Stimulated activated naive B cell treated with anti-CD40 and anti-IgM and Interleukin-4, amounts not matched to agents 10 μg/mL and 1 μg/mL and 100 μg/mL, for 72 hours (primary cell): ENCODE results near the gene SEL1L.
A peak's percentile ranks its signal among the peaks of the same experiment; 100 is the strongest.
"Not testable (repeated sequence)": the region's sequence is repeated elsewhere in the genome, so short reads cannot be mapped to it uniquely, and the experiment has no call there.

Source experiments
- ATAC-seq, 2 donors: fragments of 150-1000 bp; cut with Tn5 transposase; replicated peaks; 2 replicates each; pipeline ENCODE4 v1.10.0; 2021; ENCODE audit warnings: moderate library complexity in 1 of 2
- DNase-seq: peaks from one replicate; pipeline ENCODE4 v3.0.0; 2021
- H3K27ac Mint-ChIP-seq: one replicate; pipeline ENCODE4 v1.8.0; 2022; ENCODE audit warnings: mild to moderate bottlenecking, mixed read lengths
- H3K27me3 Mint-ChIP-seq, 2 donors: one replicate each; pipeline ENCODE4 v1.8.0; 2022; ENCODE audit warnings: mixed read lengths in 2 of 2
- H3K36me3 Mint-ChIP-seq, 2 donors: one replicate each; pipeline ENCODE4 v1.8.0; 2022; ENCODE audit warnings: mixed read lengths in 2 of 2, mild to moderate bottlenecking in 1 of 2
- H3K4me1 Mint-ChIP-seq, 2 donors: one replicate each; pipeline ENCODE4 v1.8.0; 2022; ENCODE audit warnings: mixed read lengths in 2 of 2, mild to moderate bottlenecking in 1 of 2
- H3K4me3 Mint-ChIP-seq, 2 donors: one replicate each; pipeline ENCODE4 v1.8.0; 2022; ENCODE audit warnings: mild to moderate bottlenecking in 2 of 2, mixed read lengths in 2 of 2, moderate library complexity in 1 of 2
- H3K9me3 Mint-ChIP-seq, 2 donors: one replicate each; pipeline ENCODE4 v1.8.0; 2022; ENCODE audit warnings: mixed read lengths in 2 of 2, mild to moderate bottlenecking in 1 of 2

Gene SEL1L

DNA sequence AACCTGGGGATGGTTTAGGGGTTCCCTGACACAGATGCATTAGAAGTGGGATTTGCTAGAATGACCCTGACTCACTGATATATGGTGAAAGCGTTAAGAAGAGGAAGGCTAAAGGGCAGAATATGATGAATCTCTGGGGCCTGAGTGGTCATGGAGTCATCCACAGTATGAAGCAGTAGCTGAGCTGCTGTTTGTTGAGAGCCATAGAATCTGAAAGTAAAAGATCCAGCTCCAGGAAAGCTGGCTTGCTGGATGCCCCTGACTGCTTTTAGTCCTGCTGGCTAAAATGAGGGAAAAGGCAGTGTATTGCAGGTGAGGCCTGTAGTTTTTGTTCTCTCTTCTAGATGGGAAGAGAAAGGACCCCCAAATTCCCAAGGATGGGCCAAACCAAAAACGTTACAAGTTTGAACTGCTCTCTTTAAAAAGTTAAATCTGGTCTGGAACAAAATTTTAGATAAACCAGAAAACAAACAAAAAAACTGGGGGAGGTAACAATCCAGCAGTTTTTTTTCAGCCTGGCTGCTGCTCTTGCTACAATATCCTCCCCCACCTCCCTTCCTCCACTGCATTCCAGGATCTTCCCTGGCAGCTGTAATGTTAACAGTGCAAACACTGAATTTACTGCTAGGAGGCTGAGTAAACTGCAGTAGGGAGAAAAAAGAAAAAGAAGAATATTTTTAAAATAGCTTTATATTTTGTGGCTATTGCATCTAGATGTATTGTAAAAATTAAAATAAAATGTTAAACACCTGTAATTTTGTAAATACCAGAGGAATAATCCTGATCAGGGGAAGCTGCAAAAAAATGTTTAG lies 16.5 kb downstream of the SEL1L start:
- Mint-ChIP-seq H3K36me3 (peaks cover 40 to 67% of the 10 kb centered on the region in 2 donors), H3K4me3 (no peak overlapping the region), H3K27me3 (no peaks in the 10 kb centered on the region), H3K4me1 (peaks cover 13 to 25% of the 10 kb centered on the region in 2 donors), H3K9me3 (no peaks in the 10 kb centered on the region), H3K27ac (no peak overlapping the region)
- DNase-seq (no peak), ATAC-seq (no peak)

DNA sequence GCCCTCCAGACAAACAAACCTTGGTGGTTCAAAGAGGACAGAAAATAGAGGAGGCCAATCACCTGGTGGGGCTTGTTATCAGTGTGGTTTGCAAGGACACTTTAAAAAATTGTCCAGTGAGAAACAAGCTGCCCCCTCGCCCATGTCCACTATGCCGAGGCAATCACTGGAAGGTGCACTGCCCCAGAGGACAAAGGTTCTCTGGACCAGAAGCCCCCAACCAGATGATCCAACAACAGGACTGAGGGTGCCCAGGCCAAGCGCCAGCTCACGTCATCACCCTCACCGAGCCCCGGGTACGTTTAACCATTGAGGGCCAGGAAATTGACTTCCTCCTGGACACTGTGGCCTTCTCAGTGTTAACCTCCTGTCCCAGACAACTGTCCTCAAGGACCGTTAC lies 17.7 kb downstream of the SEL1L start:
- not testable (repeated sequence) for H3K27me3 Mint-ChIP-seq, DNase-seq, H3K27ac Mint-ChIP-seq, ATAC-seq, H3K9me3 Mint-ChIP-seq, H3K4me3 Mint-ChIP-seq
- peaks cover 39 to 60% of the 10 kb centered on the region in 2 donors for H3K36me3 Mint-ChIP-seq
- peaks cover 14 to 27% of the 10 kb centered on the region in 2 donors for H3K4me1 Mint-ChIP-seq

DNA sequence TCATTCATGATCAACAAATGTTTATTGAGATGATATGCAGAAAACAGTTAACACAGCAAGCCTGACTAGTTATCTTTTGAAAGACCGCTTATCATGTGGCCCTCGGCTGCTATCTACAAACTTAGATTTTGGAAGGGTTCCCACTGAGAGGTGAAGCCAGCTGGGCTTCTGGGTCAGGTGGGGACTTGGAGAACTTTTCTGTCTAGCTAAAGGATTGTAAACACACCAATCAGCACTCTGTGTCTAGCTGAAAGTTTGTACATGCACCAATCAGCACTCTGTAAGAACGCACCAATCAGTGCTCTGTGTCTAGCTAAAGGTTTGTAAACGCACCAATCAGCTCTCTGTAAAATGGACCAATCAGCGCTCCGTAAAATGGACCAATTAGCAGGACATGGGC lies 20.8 kb downstream of the SEL1L start:
- not testable (repeated sequence) for H3K27ac Mint-ChIP-seq, ATAC-seq, H3K4me3 Mint-ChIP-seq, H3K9me3 Mint-ChIP-seq, DNase-seq, H3K27me3 Mint-ChIP-seq
- Mint-ChIP-seq H3K4me1 (peaks cover 7 to 15% of the 10 kb centered on the region in 2 donors), H3K36me3 (peaks cover 33 to 54% of the 10 kb centered on the region in 2 donors)

DNA sequence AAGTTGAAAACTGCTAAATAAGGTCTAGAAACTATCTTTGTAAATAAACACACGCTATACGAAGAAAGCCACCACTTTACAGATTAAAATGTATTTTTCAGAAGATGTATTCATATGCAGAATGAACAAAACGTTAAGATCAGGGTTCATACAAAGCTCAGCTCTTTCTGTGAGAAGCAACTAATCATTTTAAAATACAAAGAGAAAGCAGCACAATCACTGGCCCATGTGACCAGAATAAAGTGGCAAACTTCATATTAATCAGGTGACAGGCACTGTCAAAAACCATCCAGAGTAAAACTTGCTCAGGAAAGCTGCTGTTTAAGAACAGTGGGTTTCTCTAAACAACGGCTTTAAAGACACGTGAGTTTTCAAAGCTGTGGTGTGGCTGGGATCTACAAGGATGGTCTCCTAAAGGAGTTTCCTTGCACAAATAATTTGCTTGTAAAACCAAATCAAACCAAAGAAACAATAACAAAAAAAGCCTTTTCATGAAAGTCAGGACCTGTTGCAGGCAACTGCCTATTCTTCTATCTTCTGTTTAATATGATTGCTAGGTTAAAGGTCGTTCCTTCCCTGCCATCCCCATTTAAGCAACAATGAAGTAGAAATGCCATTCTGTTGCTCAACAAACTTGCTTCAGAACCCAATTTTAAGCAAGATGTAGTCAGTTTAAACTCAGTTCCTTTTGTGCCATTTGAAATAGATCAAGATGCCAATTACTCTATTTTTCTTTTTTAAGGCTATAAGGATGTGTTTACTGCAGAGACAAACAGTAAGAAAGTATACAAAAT lies 22.3 kb downstream of the SEL1L start:
- H3K36me3 Mint-ChIP-seq: peaks cover 45 to 60% of the 10 kb centered on the region in 2 donors
- H3K4me1 Mint-ChIP-seq: peaks cover 9 to 15% of the 10 kb centered on the region in 2 donors
- H3K9me3 Mint-ChIP-seq: no peaks in the 10 kb centered on the region
- no peak overlapping the region for H3K4me3 Mint-ChIP-seq
- DNase-seq (no peak), ATAC-seq (no peak)
- H3K27ac Mint-ChIP-seq: no peak overlapping the region
- no peaks in the 10 kb centered on the region for H3K27me3 Mint-ChIP-seq

DNA sequence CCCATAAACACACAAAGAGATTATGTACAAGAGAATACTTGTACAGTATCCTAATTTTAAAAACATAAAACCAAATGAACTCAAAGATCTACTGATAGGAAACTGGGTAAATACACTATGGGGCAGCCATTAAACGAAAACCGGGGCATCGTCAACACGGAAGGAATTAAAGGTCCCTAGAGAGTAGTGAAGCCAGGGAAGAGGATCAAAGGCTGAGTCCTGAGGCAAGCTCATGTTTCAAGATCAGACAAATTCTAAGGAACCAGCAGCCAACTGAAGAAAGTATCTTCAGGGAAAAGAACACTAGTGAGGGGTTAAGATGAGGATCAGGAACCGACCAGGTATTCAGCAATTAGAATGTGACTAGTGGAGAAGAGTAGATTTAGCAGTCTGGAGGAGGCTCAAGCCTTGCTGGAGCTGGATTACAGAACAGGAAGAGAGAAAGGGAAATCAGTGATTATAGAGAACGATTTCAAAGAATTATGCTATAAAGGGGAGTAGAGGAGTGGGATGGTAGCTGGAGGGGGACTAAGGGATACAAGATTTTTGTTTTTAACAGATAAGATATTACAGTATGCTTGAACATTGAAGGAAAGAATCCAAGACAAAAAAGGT lies 23.7 kb downstream of the SEL1L start:
- Mint-ChIP-seq H3K9me3 (no peaks in the 10 kb centered on the region), H3K4me1 (peaks cover 9 to 15% of the 10 kb centered on the region in 2 donors), H3K4me3 (no peak overlapping the region), H3K27me3 (no peaks in the 10 kb centered on the region), H3K27ac (no peak overlapping the region), H3K36me3 (peaks cover 47 to 59% of the 10 kb centered on the region in 2 donors)
- DNase-seq (no peak), ATAC-seq (no peak)

DNA sequence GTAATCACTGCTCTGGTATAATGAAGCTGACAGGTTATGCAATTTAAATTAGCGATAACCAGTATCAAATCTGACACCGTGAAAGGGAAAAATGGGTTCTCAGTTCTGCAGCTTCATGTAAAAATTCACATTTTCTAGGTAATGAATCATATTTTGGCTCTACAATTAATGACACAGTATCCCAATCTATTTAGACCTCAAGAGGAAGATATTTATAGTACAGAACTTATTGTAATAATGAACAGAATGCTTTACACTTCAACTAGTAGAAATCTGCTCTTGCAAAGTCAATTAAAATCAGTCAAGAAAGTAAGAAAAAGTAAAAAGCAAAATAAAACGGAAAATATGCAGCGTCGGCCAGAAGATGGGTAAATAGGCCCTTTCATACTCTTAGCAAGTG lies 24.3 kb downstream of the SEL1L start:
- no peaks in the 10 kb centered on the region for H3K9me3 Mint-ChIP-seq
- H3K4me3 Mint-ChIP-seq: no peak overlapping the region
- no peak overlapping the region for H3K27ac Mint-ChIP-seq
- peaks cover 9 to 15% of the 10 kb centered on the region in 2 donors for H3K4me1 Mint-ChIP-seq
- DNase-seq: no peak
- H3K36me3 Mint-ChIP-seq: peaks cover 44 to 57% of the 10 kb centered on the region in 2 donors
- no peaks in the 10 kb centered on the region for H3K27me3 Mint-ChIP-seq
- ATAC-seq: no peak

DNA sequence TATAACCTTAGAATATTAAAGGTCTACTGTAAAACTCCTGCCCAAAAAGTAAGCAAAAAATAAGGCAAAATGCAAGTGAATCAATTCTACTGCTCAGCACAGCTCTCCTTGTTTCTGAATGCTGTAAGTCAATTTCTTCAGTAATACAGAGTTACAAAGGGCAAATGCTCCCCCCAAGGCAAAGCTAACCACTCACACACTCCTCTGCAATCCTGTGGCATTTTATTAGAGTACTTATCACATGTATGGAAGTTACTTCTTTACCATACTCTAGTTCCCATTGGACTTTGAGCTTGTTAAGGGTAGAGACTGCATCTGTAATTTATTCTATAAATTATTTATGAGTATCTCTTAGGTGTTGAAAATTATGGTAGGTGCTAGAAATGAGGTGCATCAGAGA lies 27.2 kb downstream of the SEL1L start:
- no peak for ATAC-seq
- H3K27ac Mint-ChIP-seq: no peak overlapping the region
- H3K9me3 Mint-ChIP-seq: no peaks in the 10 kb centered on the region
- H3K4me1 Mint-ChIP-seq: peaks cover 4 to 6% of the 10 kb centered on the region in 2 donors
- H3K27me3 Mint-ChIP-seq: no peaks in the 10 kb centered on the region
- no peak overlapping the region for H3K4me3 Mint-ChIP-seq
- H3K36me3 Mint-ChIP-seq: peaks cover 40 to 49% of the 10 kb centered on the region in 2 donors
- no peak for DNase-seq

DNA sequence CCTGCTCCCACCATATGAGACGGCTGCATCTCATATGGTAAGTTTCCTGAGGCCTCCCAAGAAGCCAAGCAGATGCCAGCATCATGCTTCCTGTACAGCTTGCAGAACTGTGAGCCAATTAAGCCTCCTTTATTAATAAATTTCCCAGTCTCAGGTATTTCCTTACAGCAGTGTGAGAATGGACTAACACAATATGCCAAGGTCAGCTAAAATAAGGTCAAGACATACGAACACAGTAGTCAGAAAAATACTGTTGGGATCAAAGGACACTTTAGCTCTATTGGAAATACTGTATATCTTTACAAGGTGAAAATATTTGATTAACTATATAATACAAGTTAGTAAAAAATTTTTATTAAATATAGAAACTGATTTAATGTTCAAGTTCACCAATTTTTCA lies 28.8 kb downstream of the SEL1L start:
- Mint-ChIP-seq H3K4me1 (peaks cover 2 to 4% of the 10 kb centered on the region in 2 donors), H3K4me3 (no peak overlapping the region), H3K27me3 (no peaks in the 10 kb centered on the region), H3K27ac (no peak overlapping the region), H3K9me3 (no peaks in the 10 kb centered on the region), H3K36me3 (peaks cover 47 to 52% of the 10 kb centered on the region in 2 donors)
- ATAC-seq (no peak), DNase-seq (no peak)

DNA sequence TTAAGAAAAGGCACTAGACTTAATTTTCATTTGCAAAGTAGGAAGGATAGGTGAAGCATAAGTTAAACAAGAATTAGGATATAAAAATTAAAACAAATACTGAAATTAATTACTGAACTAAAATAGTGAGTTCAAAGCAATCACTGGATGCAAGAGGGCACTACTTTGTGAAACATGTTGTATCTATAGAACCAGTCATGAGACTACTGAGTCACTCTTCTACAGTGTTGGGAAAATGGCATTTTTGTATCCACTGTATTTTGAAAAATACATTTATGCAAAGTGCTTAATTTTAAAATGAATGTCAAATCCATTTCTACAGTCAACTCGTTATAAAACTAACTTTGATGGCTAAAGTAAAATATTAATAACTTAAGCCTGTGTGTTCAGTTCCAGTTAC lies 47.9 kb downstream of the SEL1L start:
- Mint-ChIP-seq H3K27me3 (no peaks in the 10 kb centered on the region), H3K27ac (no peak overlapping the region), H3K4me3 (no peak overlapping the region), H3K9me3 (no peaks in the 10 kb centered on the region), H3K36me3 (peaks cover 30 to 43% of the 10 kb centered on the region in 2 donors), H3K4me1 (peaks cover 0 to 2% of the 10 kb centered on the region in 2 donors)
- ATAC-seq: no peak
- no peak for DNase-seq

DNA sequence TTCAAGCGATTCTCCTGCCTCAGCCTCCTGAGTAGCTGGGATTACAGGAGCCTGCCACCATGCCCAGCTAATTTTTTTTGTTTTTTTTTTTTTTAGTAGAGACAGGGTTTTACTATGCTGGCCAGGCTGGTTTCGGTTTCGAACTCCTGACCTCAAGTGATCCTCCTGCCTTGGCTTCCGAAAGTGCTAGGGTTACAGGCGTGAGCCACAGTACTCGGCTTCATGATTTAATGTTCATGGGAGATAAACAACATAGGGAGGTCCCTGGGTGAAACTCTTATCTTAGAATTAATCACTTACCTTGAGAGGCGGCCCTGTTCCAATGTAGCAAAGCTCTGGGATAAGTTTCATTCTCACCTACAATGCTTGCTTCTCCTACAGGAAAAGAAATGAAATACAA lies 48.3 kb downstream of the SEL1L start:
- H3K27ac Mint-ChIP-seq: no peak overlapping the region
- no peaks in the 10 kb centered on the region for H3K27me3 Mint-ChIP-seq
- H3K4me3 Mint-ChIP-seq: no peak overlapping the region
- DNase-seq (no peak), ATAC-seq (no peak)
- H3K4me1 Mint-ChIP-seq: peaks cover 0 to 2% of the 10 kb centered on the region in 2 donors
- H3K36me3 Mint-ChIP-seq: peaks cover 26 to 41% of the 10 kb centered on the region in 2 donors
- no peaks in the 10 kb centered on the region for H3K9me3 Mint-ChIP-seq

DNA sequence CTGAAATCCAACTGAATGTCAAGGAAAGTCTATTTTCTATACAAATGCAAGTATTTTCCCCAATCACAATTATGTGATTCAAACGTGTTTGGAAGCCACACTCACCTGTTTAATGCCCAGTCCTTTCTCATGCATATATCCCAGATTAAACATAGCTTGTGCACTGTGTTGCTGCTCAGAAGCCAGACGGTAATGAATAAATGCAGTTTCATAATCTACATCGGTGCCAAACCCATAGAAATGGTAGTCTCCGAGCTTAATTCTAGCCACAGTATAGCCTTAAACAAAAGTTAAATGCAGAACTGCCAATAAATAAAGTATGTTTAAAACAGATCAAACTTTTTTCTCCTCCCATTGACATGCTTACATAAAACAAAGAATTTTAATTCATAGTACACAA lies 49.5 kb downstream of the SEL1L start:
- H3K27me3 Mint-ChIP-seq: no peaks in the 10 kb centered on the region
- DNase-seq (no peak), ATAC-seq (no peak)
- no peak overlapping the region for H3K27ac Mint-ChIP-seq
- peaks cover 0 to 2% of the 10 kb centered on the region in 2 donors for H3K4me1 Mint-ChIP-seq
- no peak overlapping the region for H3K4me3 Mint-ChIP-seq
- H3K9me3 Mint-ChIP-seq: no peaks in the 10 kb centered on the region
- peaks cover 24 to 46% of the 10 kb centered on the region in 2 donors for H3K36me3 Mint-ChIP-seq

DNA sequence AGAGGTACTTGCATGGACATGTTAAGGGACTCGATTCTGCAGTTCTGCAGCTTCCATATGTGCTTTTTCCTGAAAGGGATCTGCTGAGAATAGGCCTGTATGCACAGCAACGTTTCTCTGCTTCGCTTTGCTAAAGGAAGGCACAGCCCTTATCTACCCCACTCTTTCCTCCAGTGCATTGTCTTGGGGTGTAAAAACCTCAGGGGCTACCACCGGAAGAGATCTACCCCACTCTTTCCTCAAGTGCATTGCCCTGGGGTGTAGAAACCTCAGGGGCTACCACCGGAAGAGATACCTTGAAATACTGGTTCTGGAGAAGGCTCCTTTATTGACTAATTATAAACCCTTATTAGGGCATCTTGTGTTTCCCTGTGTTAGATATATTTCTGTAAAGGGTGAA lies 52.9 kb downstream of the SEL1L start:
- Mint-ChIP-seq H3K27me3 (no peaks in the 10 kb centered on the region), H3K36me3 (peaks cover 20 to 41% of the 10 kb centered on the region in 2 donors), H3K4me1 (no peaks in the 10 kb centered on the region), H3K4me3 (no peak overlapping the region), H3K9me3 (no peaks in the 10 kb centered on the region), H3K27ac (no peak overlapping the region)
- DNase-seq: no peak
- ATAC-seq: no peak

DNA sequence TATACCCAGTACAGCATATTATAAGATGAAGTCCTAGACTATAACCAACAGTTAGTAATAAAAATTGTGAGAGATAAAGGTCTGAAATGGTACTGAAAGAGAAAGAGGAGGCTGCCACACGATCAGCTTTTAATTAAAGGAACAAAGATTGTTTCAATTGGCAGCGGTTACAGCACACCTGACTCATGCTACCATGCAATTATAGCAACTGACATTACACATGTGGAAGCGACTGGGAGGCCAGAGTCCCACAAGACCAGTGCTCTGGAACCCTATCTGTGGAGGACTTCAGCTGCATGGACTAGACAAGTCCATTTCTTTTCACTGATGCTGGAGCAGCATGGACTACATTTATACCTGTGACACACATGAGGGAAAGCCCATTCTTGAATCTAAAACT lies 55.2 kb downstream of the SEL1L start:
- H3K36me3 Mint-ChIP-seq: peaks cover 28 to 45% of the 10 kb centered on the region in 2 donors
- no peaks in the 10 kb centered on the region for H3K9me3 Mint-ChIP-seq
- peaks cover 13 to 20% of the 10 kb centered on the region in 2 donors for H3K4me1 Mint-ChIP-seq
- DNase-seq (no peak), ATAC-seq (no peak)
- no peak overlapping the region for H3K4me3 Mint-ChIP-seq
- peak overlapping the region; percentile 76 for H3K27ac Mint-ChIP-seq
- no peaks in the 10 kb centered on the region for H3K27me3 Mint-ChIP-seq

DNA sequence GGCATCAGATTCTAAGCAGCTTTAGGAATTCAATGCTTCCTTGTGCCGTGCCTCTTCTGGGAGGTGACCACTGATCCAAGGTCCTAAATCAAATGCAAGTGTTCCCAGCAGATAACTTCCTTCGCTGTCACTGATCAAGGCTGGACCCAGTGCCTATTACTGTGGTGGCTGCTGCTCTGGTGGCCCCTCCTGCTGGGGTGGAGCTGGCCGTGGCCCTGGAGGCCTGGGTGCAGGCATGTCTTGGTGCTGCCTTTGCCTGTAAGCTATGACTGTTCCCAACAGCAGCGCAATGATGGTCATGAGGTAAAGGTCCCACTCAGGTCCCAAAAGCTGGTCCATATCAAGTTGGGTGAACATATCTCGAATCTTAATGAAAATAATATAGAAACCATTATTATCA lies 56.8 kb downstream of the SEL1L start:
- peaks cover 15 to 30% of the 10 kb centered on the region in 2 donors for H3K4me1 Mint-ChIP-seq
- peaks cover 28 to 53% of the 10 kb centered on the region in 2 donors for H3K36me3 Mint-ChIP-seq
- no peak overlapping the region for H3K27ac Mint-ChIP-seq
- H3K4me3 Mint-ChIP-seq: no peak overlapping the region
- no peak for ATAC-seq
- H3K27me3 Mint-ChIP-seq: no peaks in the 10 kb centered on the region
- DNase-seq: no peak
- H3K9me3 Mint-ChIP-seq: no peaks in the 10 kb centered on the region
